BLaER1 treated with 17β-estradiol and CSF1 and Interleukin-3, amounts not matched to agents 10 nM and 100 nM (cell line): ENCODE data around the gene E2F1.
"Not testable (repeated sequence)": the region's sequence is repeated elsewhere in the genome, so short reads cannot be mapped to it uniquely, and the experiment has no call there.

ENCODE experiments used
- H3K27ac ChIP-seq, 11 experiments: shearing (Covaris generic); formaldehyde crosslinking; 2 replicates each; pipeline ENCODE4 v1.8.1; 2022
- H3K27me3 ChIP-seq, 11 experiments: shearing (Covaris generic); formaldehyde crosslinking; 2 replicates each; pipeline ENCODE4 v1.8.1; 2022
- H3K36me3 ChIP-seq, 11 experiments: shearing (Covaris generic); formaldehyde crosslinking; 2 replicates each; pipeline ENCODE4 v1.8.1; 2022
- H3K4me1 ChIP-seq, 10 experiments: shearing (Covaris generic); formaldehyde crosslinking; 2 replicates each; pipeline ENCODE4 v1.8.1; 2022
- H3K4me2 ChIP-seq, 11 experiments: shearing (Covaris generic); formaldehyde crosslinking; 2 replicates each; pipeline ENCODE4 v1.8.1; 2022
- H3K4me3 ChIP-seq, 10 experiments: shearing (Covaris generic); formaldehyde crosslinking; 2 replicates each; pipeline ENCODE4 v1.8.1; 2022
- H3K9ac ChIP-seq, 11 experiments: shearing (Covaris generic); formaldehyde crosslinking; 2 replicates each; pipeline ENCODE4 v1.8.1; 2022
- H3K9me3 ChIP-seq, 11 experiments: shearing (Covaris generic); formaldehyde crosslinking; replicated peaks in 1 of 11; 2 replicates each; pipeline ENCODE4 v1.8.1; 2022
- H4K20me1 ChIP-seq, 11 experiments: shearing (Covaris generic); formaldehyde crosslinking; 2 replicates each; pipeline ENCODE4 v1.8.1; 2022
- Cebpa-rat ChIP-seq, 11 experiments: shearing (Covaris generic); IDR thresholded peaks; 2 replicates each; pipeline ENCODE4 v1.8.1; 2022

Gene E2F1

GRCh38 chr20:33701629-33702450, 15.7 kb upstream of the E2F1 start:
- H3K27ac ChIP-seq: no peak overlapping the region
- no peaks in the 10 kb centered on the region for H4K20me1 ChIP-seq
- no peaks in the 10 kb centered on the region for H3K27me3 ChIP-seq
- 0 out of 22 replicates have a peak overlapping the region, but pooled peaks of 1 of the 11 experiments have one; percentile 58 for H3K4me2 ChIP-seq
- H3K9me3 ChIP-seq: peaks cover 27 to 43% (median 37%) of the 10 kb centered on the region in 11 experiments
- TF ChIP-seq Cebpa-rat (IDR thresholded peaks at IDR 0.05): no peak
- no peaks in the 10 kb centered on the region for H3K36me3 ChIP-seq
- H3K4me3 ChIP-seq: no peak overlapping the region
- H3K4me1 ChIP-seq: peaks cover 0 to 21% (median 11%) of the 10 kb centered on the region in 10 experiments; a peak in 14 of 20 replicates
- H3K9ac ChIP-seq: no peak overlapping the region

GRCh38 chr20:33700696-33701441, 14.7 kb upstream of the E2F1 start:
- not testable (repeated sequence) for H3K27me3 ChIP-seq, H3K36me3 ChIP-seq, H4K20me1 ChIP-seq, H3K9ac ChIP-seq, H3K4me3 ChIP-seq, H3K4me2 ChIP-seq, H3K27ac ChIP-seq
- Histone ChIP-seq H3K9me3 (peaks cover 27 to 43% (median 37%) of the 10 kb centered on the region in 11 experiments), H3K4me1 (peaks cover 0 to 21% (median 11%) of the 10 kb centered on the region in 10 experiments; a peak in 14 of 20 replicates)

- not testable (repeated sequence) for H3K9ac ChIP-seq, H3K4me2 ChIP-seq, H4K20me1 ChIP-seq, H3K27ac ChIP-seq, H3K27me3 ChIP-seq, H3K36me3 ChIP-seq, H3K4me3 ChIP-seq
- H3K9me3 ChIP-seq: peaks cover 27 to 43% (median 37%) of the 10 kb centered on the region in 11 experiments
- H3K4me1 ChIP-seq: peaks cover 3 to 39% (median 20%) of the 10 kb centered on the region in 10 experiments; a peak in 18 of 20 replicates
These were observed 12.8 kb upstream of the E2F1 start for GRCh38 chr20:33698966-33699365.

GRCh38 chr20:33697129-33697528, 10.9 kb upstream of the E2F1 start:
- peaks cover 27 to 39% (median 34%) of the 10 kb centered on the region in 11 experiments for H3K9me3 ChIP-seq
- H4K20me1 ChIP-seq: no peaks in the 10 kb centered on the region
- TF ChIP-seq Cebpa-rat (IDR thresholded peaks at IDR 0.05): no peak
- H3K36me3 ChIP-seq: no peaks in the 10 kb centered on the region
- H3K4me3 ChIP-seq: no peak overlapping the region
- peak overlapping the region in 1 of 11 experiments; percentile 35; a peak in 1 of 22 replicates for H3K9ac ChIP-seq
- H3K4me2 ChIP-seq: peak overlapping the region in 1 of 11 experiments; percentile 35; a peak in 2 of 22 replicates
- H3K4me1 ChIP-seq: peaks cover 15 to 45% (median 30%) of the 10 kb centered on the region in 10 experiments; a peak in 19 of 20 replicates
- H3K27me3 ChIP-seq: no peaks in the 10 kb centered on the region
- H3K27ac ChIP-seq: no peak overlapping the region

- no peak for TF ChIP-seq Cebpa-rat (IDR thresholded peaks at IDR 0.05)
- no peaks in the 10 kb centered on the region for H3K27me3 ChIP-seq
- H3K9ac ChIP-seq: peak overlapping the region in 1 of 11 experiments; percentile 35; a peak in 1 of 22 replicates
- H3K4me3 ChIP-seq: no peak overlapping the region
- H3K4me1 ChIP-seq: peaks cover 17 to 51% (median 37%) of the 10 kb centered on the region in 10 experiments; a peak in 19 of 20 replicates
- H3K36me3 ChIP-seq: no peaks in the 10 kb centered on the region
- no peak overlapping the region for H3K4me2 ChIP-seq
- H3K9me3 ChIP-seq: peaks cover 22 to 33% (median 27%) of the 10 kb centered on the region in 11 experiments; a peak in 21 of 22 replicates
- H4K20me1 ChIP-seq: no peaks in the 10 kb centered on the region
- no peak overlapping the region for H3K27ac ChIP-seq
These were observed 10.3 kb upstream of the E2F1 start for GRCh38 chr20:33696448-33696847.

GRCh38 chr20:33694639-33695012, 8.4 kb upstream of the E2F1 start:
- no peak for TF ChIP-seq Cebpa-rat (IDR thresholded peaks at IDR 0.05)
- Histone ChIP-seq H3K9me3 (peaks cover 12 to 20% (median 16%) of the 10 kb centered on the region in 11 experiments; a peak in 17 of 22 replicates), H4K20me1 (no peaks in the 10 kb centered on the region), H3K27ac (peak overlapping the region in 3 of 11 experiments; percentile 52 to 62 (median 56); a peak in 4 of 22 replicates), H3K4me2 (peak overlapping the region in 9 of 11 experiments; percentile 16 to 96 (median 85); a peak in 17 of 22 replicates), H3K4me3 (no peak overlapping the region), H3K4me1 (peaks cover 35 to 68% (median 53%) of the 10 kb centered on the region in 10 experiments), H3K27me3 (no peaks in the 10 kb centered on the region), H3K9ac (peak overlapping the region in 2 of 11 experiments; percentile 60 to 66; a peak in 3 of 22 replicates), H3K36me3 (no peaks in the 10 kb centered on the region)

- Histone ChIP-seq H3K4me3 (no peak overlapping the region), H3K9me3 (peaks cover 11 to 17% (median 14%) of the 10 kb centered on the region in 11 experiments; a peak in 17 of 22 replicates), H3K27ac (peak overlapping the region in 9 of 11 experiments; percentile 9 to 65 (median 52); a peak in 17 of 22 replicates), H3K9ac (peak overlapping the region in 10 of 11 experiments; percentile 17 to 66 (median 50); a peak in 18 of 22 replicates), H3K36me3 (no peaks in the 10 kb centered on the region), H3K4me1 (peaks cover 35 to 74% (median 60%) of the 10 kb centered on the region in 10 experiments), H4K20me1 (no peaks in the 10 kb centered on the region), H3K4me2 (peak overlapping the region; percentile 16 to 96 (median 84); a peak in 21 of 22 replicates), H3K27me3 (no peaks in the 10 kb centered on the region)
- no peak for TF ChIP-seq Cebpa-rat (IDR thresholded peaks at IDR 0.05)
These were observed 7.8 kb upstream of the E2F1 start for GRCh38 chr20:33693741-33694638.

GRCh38 chr20:33693289-33693688, 7.1 kb upstream of the E2F1 start:
- no peak overlapping the region for H3K4me3 ChIP-seq
- no peaks in the 10 kb centered on the region for H3K36me3 ChIP-seq
- peaks cover 5 to 10% (median 7%) of the 10 kb centered on the region in 11 experiments; a peak in 17 of 22 replicates for H3K9me3 ChIP-seq
- no peaks in the 10 kb centered on the region for H4K20me1 ChIP-seq
- H3K27me3 ChIP-seq: no peaks in the 10 kb centered on the region
- peak overlapping the region in 7 of 11 experiments; percentile 39 to 65 (median 55); a peak in 11 of 22 replicates for H3K27ac ChIP-seq
- peak overlapping the region in 8 of 11 experiments; percentile 17 to 66 (median 50); a peak in 13 of 22 replicates for H3K9ac ChIP-seq
- peaks cover 36 to 81% (median 67%) of the 10 kb centered on the region in 10 experiments for H3K4me1 ChIP-seq
- no peak for TF ChIP-seq Cebpa-rat (IDR thresholded peaks at IDR 0.05)
- H3K4me2 ChIP-seq: peak overlapping the region in 10 of 11 experiments; percentile 16 to 96 (median 84); a peak in 19 of 22 replicates
